BLaER1 (cell line): ENCODE results near the gene ENC1.

ENCODE experiments used
- H3K27ac ChIP-seq: shearing (Covaris generic); formaldehyde crosslinking; 2 replicates; pipeline ENCODE4 v1.8.1; 2022
- H3K27me3 ChIP-seq: shearing (Covaris generic); formaldehyde crosslinking; 2 replicates; pipeline ENCODE4 v1.8.1; 2022
- H3K36me3 ChIP-seq: shearing (Covaris generic); formaldehyde crosslinking; 2 replicates; pipeline ENCODE4 v1.8.1; 2022
- H3K4me1 ChIP-seq: shearing (Covaris generic); formaldehyde crosslinking; 2 replicates; pipeline ENCODE4 v1.8.1; 2022
- H3K4me2 ChIP-seq: shearing (Covaris generic); formaldehyde crosslinking; 2 replicates; pipeline ENCODE4 v1.8.1; 2022
- H3K4me3 ChIP-seq: shearing (Covaris generic); formaldehyde crosslinking; 2 replicates; pipeline ENCODE4 v1.8.1; 2022
- H3K9ac ChIP-seq: shearing (Covaris generic); formaldehyde crosslinking; 2 replicates; pipeline ENCODE4 v1.8.1; 2022
- H3K9me3 ChIP-seq: shearing (Covaris generic); formaldehyde crosslinking; 2 replicates; pipeline ENCODE4 v1.8.1; 2022
- H4K20me1 ChIP-seq: shearing (Covaris generic); formaldehyde crosslinking; 2 replicates; pipeline ENCODE4 v1.8.1; 2022
- Cebpa-rat ChIP-seq: shearing (Covaris generic); IDR thresholded peaks from 2 replicates; pipeline ENCODE4 v1.8.1; 2022

ENC1 gene

DNA sequence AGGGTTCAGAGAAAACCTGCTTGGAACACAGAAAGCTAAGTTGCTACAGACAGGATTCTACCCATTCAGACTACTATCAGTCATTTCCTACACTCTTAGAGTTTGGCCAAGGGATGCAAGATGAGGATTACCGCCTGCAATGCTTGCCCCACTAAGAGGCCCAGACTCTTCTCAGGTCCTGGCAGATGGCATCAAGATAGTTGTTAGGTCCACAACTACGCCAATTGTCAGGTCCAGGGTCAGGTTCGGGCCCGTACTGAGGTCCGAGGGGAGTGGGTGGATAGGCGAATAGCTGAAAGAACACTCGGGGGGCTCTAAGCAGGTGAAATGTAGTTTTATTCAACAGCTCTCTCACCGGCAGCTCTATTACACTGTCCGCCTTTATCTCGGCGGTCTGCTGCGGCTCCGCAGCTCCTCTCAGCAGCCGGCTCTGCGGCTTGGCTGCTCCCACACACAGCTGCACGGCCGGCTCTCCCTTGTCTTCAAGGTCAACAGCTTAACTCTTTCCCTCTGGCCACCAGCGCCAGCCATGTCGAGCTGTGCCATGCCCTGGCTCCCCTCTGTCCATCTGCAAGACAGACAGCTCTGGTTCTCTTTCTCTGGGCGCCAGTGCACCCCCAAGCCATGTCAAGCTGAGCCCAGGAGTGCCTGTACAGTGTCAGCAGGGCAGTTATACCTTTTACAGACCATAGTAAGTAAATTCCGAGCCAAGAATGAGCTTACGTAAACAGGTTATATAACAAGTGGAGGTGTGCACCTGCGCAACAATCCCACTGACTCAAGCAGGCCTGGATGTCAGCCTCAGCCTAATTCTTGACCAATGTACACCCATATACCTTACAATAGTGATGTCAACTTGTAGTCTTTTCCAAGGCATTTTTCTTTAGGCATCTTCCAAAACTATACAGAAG is 24.0 kb downstream of the ENC1 start:
- Histone ChIP-seq H3K27me3 (no peaks in the 10 kb centered on the region), H3K9me3 (no peaks in the 10 kb centered on the region), H3K4me3 (no peak overlapping the region), H3K4me1 (no peaks in the 10 kb centered on the region), H3K4me2 (no peak overlapping the region), H4K20me1 (no peaks in the 10 kb centered on the region), H3K9ac (no peak overlapping the region), H3K27ac (no peak overlapping the region), H3K36me3 (no peaks in the 10 kb centered on the region)
- TF ChIP-seq Cebpa-rat = no peak

DNA sequence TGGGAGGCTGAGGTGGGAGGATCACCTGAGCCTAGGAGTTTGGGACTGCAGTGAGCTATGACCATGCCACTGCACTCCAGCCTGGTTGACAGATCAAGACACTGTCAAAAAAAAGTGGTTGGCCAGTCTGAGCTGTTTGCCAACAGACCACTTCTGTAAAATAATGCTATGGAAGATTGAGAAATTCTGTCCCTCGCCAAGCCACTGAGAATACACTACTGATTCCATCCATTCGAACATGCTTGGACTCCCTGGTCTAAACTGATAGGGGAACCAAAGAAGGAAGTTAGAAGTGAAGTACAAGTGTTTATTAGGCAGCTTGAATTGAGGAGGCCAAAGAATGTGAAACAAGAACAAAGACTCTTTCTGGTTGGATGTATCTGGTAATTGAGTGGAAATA is 27.2 kb downstream of the ENC1 start:
- no peak overlapping the region for H3K4me2 ChIP-seq
- H3K27ac ChIP-seq = no peak overlapping the region
- H3K9ac ChIP-seq = no peak overlapping the region
- H3K9me3 ChIP-seq = no peaks in the 10 kb centered on the region
- H3K27me3 ChIP-seq = no peaks in the 10 kb centered on the region
- H4K20me1 ChIP-seq = no peaks in the 10 kb centered on the region
- TF ChIP-seq Cebpa-rat = no peak
- H3K4me1 ChIP-seq = no peaks in the 10 kb centered on the region
- H3K4me3 ChIP-seq = no peak overlapping the region
- H3K36me3 ChIP-seq = no peaks in the 10 kb centered on the region

DNA sequence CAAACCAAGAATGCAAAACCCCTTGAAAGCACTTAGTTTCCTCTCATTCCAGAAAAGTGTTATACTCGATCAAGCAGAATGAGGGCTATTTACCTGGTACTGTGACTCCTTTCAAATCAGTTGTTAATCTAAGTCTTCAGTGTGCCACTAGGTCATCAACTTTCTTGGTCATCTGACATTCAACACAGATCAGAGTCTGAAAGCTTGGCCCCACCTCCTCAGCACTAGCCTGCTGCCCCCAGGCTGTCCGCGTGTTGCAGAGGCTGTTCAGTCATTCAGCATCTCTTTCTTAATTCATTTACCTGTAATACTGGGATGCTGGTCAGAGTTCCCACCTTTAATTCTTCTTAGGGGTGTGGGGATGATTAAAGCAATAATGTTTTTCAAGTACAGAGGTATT is 28.5 kb downstream of the ENC1 start:
- Histone ChIP-seq H3K27ac (no peak overlapping the region), H3K27me3 (no peaks in the 10 kb centered on the region), H3K4me3 (no peak overlapping the region), H3K9ac (no peak overlapping the region), H3K4me1 (no peaks in the 10 kb centered on the region), H3K9me3 (no peaks in the 10 kb centered on the region), H3K36me3 (no peaks in the 10 kb centered on the region), H3K4me2 (no peak overlapping the region), H4K20me1 (no peaks in the 10 kb centered on the region)
- no peak for TF ChIP-seq Cebpa-rat

DNA sequence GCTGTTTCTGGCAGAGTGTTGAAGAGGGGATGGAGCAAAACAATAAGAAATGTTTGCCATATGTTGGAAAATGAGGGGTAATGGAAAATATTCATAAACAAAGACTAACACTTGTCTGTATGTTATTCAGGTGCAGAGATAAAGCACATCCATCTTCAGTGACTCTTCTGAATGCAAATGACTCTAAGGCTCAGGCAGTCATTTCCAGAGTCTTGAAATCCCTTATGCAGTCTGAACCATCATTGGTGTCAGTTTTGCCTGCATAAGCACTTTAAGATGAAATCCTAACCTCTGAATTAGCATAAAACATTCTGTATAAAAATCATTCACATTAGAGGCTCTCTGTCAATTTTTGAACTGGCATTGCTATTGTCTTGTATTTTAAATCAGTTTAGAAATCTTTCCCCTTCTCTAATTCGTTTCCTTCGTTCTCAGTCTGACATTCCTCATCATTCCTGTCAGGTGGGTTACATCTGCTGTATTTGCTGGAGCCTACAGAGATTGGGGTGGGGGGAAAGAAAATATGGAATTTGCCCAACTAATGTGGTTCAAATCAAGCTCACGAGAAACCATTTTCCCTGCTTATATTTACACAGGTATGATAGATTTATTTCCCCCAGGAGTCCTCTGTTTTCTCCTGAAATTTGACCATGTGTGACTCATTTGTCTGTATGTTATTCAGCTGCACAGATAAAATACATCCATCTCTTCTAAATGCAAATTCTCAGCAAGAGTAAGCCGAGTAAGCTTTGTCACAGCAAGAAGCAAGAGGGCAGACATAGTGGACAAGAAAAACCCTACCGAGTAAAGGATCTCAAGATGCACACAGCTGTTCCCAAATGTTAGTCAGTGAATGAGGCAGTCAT is 31.6 kb downstream of the ENC1 start:
- H3K4me3 ChIP-seq = no peak overlapping the region
- no peak overlapping the region for H3K9ac ChIP-seq
- H3K27me3 ChIP-seq = no peaks in the 10 kb centered on the region
- H3K4me1 ChIP-seq = no peaks in the 10 kb centered on the region
- no peak overlapping the region for H3K27ac ChIP-seq
- H3K9me3 ChIP-seq = no peaks in the 10 kb centered on the region
- no peaks in the 10 kb centered on the region for H4K20me1 ChIP-seq
- H3K36me3 ChIP-seq = no peaks in the 10 kb centered on the region
- H3K4me2 ChIP-seq = no peak overlapping the region
- no peak for TF ChIP-seq Cebpa-rat

DNA sequence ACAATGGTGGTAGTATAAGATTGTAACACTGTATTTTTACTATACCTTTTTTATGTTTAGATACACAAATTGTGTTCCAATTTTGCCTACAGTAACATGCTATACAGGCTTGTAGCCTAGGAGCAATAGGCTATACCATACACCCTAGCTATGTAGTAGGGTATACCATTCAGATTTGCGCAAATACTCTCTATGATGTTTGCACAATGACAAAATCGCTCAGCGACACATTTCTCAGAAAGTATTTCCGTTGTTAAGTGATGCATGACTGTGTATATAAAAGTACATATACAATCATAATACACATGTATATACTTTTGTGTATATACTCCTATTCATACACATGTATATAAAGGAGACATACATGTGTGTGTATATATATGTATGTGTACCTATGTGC is 34.8 kb downstream of the ENC1 start:
- TF ChIP-seq Cebpa-rat = no peak
- Histone ChIP-seq H4K20me1 (no peaks in the 10 kb centered on the region), H3K9ac (no peak overlapping the region), H3K4me1 (no peaks in the 10 kb centered on the region), H3K27ac (no peak overlapping the region), H3K27me3 (no peaks in the 10 kb centered on the region), H3K9me3 (no peaks in the 10 kb centered on the region), H3K4me3 (no peak overlapping the region), H3K4me2 (no peak overlapping the region), H3K36me3 (no peaks in the 10 kb centered on the region)

DNA sequence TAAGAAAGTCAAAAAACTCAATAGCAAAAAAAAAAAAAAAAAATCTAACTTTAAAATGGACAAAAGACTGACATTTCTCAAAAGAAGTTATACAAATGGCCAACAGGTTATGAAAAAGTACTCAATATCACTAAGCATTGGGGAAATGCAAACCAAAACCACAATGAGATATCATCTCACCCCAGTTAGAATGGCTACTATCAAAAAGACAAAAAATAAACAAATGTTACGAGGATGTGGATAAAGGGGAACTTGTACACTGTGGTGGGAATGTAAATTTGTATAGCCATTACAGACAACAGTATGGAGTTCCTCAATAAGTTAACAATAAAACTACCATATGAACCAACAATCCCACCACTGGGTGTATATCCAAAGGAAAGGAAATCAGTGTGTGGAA is 37.2 kb downstream of the ENC1 start:
- Histone ChIP-seq H3K4me1 (no peaks in the 10 kb centered on the region), H3K36me3 (no peaks in the 10 kb centered on the region), H3K4me2 (no peak overlapping the region), H3K9ac (no peak overlapping the region), H3K4me3 (no peak overlapping the region), H3K9me3 (no peaks in the 10 kb centered on the region), H3K27me3 (no peaks in the 10 kb centered on the region), H3K27ac (no peak overlapping the region), H4K20me1 (no peaks in the 10 kb centered on the region)
- TF ChIP-seq Cebpa-rat = no peak

DNA sequence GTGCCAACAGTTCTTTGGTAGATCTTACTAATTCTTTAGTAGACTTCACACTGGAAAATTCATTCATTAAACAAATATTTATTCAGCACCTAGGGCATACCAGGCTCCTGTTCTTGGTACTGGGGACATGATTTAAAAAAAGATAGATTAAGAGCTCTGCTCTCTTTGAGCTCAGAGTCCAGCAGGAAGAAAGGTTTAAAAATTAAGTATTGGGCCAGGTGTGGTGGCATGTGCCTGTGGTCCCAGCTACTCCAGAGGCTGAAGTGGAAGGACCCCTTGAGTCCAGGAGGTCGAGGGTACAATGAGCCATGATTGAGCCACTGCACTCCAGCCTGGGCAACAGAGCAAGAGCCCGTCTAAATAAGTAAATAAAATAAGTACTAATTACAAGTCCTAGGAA is 41.4 kb downstream of the ENC1 start:
- H3K4me1 ChIP-seq = no peaks in the 10 kb centered on the region
- H3K4me2 ChIP-seq = no peak overlapping the region
- H3K36me3 ChIP-seq = no peaks in the 10 kb centered on the region
- no peak overlapping the region for H3K27ac ChIP-seq
- no peak overlapping the region for H3K4me3 ChIP-seq
- no peaks in the 10 kb centered on the region for H3K27me3 ChIP-seq
- no peak overlapping the region for H3K9ac ChIP-seq
- H4K20me1 ChIP-seq = no peaks in the 10 kb centered on the region
- TF ChIP-seq Cebpa-rat = no peak
- H3K9me3 ChIP-seq = no peaks in the 10 kb centered on the region

DNA sequence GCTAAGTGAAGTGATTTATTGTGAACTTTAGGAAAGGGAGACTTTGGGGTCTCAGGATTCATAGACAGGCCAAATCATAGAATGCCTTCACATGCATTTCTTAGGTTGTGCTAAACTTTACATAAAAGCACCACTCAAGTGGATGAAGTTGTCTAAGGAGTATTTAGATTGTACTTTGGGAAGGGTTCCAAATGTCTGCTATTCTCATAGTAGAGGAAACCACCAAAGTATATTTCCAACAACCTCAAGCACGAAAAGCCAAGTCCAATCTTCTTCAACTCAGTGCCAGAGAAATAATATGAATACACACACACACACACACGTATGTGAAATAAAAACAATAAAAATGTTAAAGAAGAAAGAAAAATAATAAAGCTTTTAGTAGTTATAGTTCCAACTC is 41.8 kb downstream of the ENC1 start:
- H3K36me3 ChIP-seq = no peaks in the 10 kb centered on the region
- H3K27me3 ChIP-seq = no peaks in the 10 kb centered on the region
- H3K4me2 ChIP-seq = no peak overlapping the region
- H3K4me3 ChIP-seq = no peak overlapping the region
- H3K9ac ChIP-seq = no peak overlapping the region
- H4K20me1 ChIP-seq = no peaks in the 10 kb centered on the region
- no peaks in the 10 kb centered on the region for H3K4me1 ChIP-seq
- TF ChIP-seq Cebpa-rat = no peak
- no peaks in the 10 kb centered on the region for H3K9me3 ChIP-seq
- H3K27ac ChIP-seq = no peak overlapping the region

DNA sequence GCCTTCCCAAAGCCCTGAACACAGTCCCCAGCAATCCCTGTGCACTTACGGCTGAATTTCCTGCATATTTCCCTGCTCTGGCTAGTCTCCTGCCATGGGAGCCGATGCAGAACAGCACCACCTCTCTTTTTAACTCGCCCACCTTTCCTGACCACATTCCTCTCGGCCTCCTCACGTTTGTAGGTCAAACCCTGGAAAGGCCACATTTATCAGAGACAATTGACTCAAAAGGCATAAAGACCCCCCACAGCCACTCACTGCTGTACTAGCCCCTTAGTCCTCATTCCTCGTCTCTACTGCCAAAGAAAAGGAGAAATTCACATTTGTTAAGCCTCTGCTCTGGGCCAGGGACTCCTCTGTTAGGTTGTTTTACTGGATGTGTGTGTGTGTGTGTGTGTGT is 43.6 kb downstream of the ENC1 start:
- TF ChIP-seq Cebpa-rat = no peak
- H4K20me1 ChIP-seq = no peaks in the 10 kb centered on the region
- H3K9ac ChIP-seq = no peak overlapping the region
- H3K36me3 ChIP-seq = no peaks in the 10 kb centered on the region
- H3K4me3 ChIP-seq = no peak overlapping the region
- no peaks in the 10 kb centered on the region for H3K9me3 ChIP-seq
- H3K27ac ChIP-seq = no peak overlapping the region
- no peak overlapping the region for H3K4me2 ChIP-seq
- H3K27me3 ChIP-seq = no peaks in the 10 kb centered on the region
- no peaks in the 10 kb centered on the region for H3K4me1 ChIP-seq
